GM19023 (cell line): ENCODE data around the gene PCDHB5.
"Not testable (repeated sequence)": the region's sequence is repeated elsewhere in the genome, so short reads cannot be mapped to it uniquely, and the experiment has no call there.

ENCODE experiments used
- ATAC-seq: cut with Tn5 transposase; IDR thresholded peaks from one replicate; pipeline ENCODE4 v1.9.1; 2021; ENCODE audit warnings: mild to moderate bottlenecking, moderate library complexity; ENCODE audit not compliant: unreplicated experiment

The PCDHB5 gene

GRCh38 chr5:141135030-141135717, at the start of gene PCDHB5:
Gene PCDHB5 (plus strand): TSS chr5:141135206. CDS start chr5:141135435, 229 bp downstream.
- ATAC-seq = no peak

GRCh38 chr5:141094481-141095262, 40.3 kb upstream of the PCDHB5 start, which contains the start of gene PCDHB2:
Gene PCDHB2 (plus strand): TSS chr5:141094615. CDS start chr5:141094791, 176 bp downstream.
- no peak for ATAC-seq

- no peak for ATAC-seq
These were observed 39.8 kb upstream of the PCDHB5 start for GRCh38 chr5:141095263-141095641.

GRCh38 chr5:141096181-141096580, 38.8 kb upstream of the PCDHB5 start:
- ATAC-seq = not testable (repeated sequence)

- not testable (repeated sequence) for ATAC-seq
These were observed 38.4 kb upstream of the PCDHB5 start for GRCh38 chr5:141096586-141096985.

GRCh38 chr5:141100243-141100805, 34.7 kb upstream of the PCDHB5 start, which contains the start of gene PCDHB3:
Gene PCDHB3 (plus strand): TSS chr5:141100473. CDS start chr5:141100650, 177 bp downstream.
- no peak for ATAC-seq

GRCh38 chr5:141101059-141101458, 33.9 kb upstream of the PCDHB5 start:
- ATAC-seq = no peak

GRCh38 chr5:141102070-141102469, 32.9 kb upstream of the PCDHB5 start:
- ATAC-seq = not testable (repeated sequence)

- not testable (repeated sequence) for ATAC-seq
These were observed 32.5 kb upstream of the PCDHB5 start for GRCh38 chr5:141102471-141102870.

GRCh38 chr5:141105350-141105749, 29.7 kb upstream of the PCDHB5 start:
- no peak for ATAC-seq

- ATAC-seq = no peak
These were observed 15.8 kb upstream of the PCDHB5 start for GRCh38 chr5:141119250-141119649.

GRCh38 chr5:141121563-141121962, 13.4 kb upstream of the PCDHB5 start, which contains the start of gene PCDHB4:
Gene PCDHB4 (plus strand): TSS chr5:141121818. CDS start chr5:141121999, 181 bp downstream.
- ATAC-seq = no peak

GRCh38 chr5:141121985-141122384, 13.0 kb upstream of the PCDHB5 start:
- ATAC-seq = no peak

- ATAC-seq = not testable (repeated sequence)
These were observed 11.4 kb upstream of the PCDHB5 start for GRCh38 chr5:141123396-141124135.

- ATAC-seq = no peak
These were observed 7.7 kb upstream of the PCDHB5 start for GRCh38 chr5:141127305-141127704.

GRCh38 chr5:141135718-141136266, 786 bp downstream of the PCDHB5 start:
- ATAC-seq = no peak

- not testable (repeated sequence) for ATAC-seq
These were observed 2.3 kb downstream of the PCDHB5 start for GRCh38 chr5:141137346-141137745.

GRCh38 chr5:141149812-141150211, 14.8 kb downstream of the PCDHB5 start, which contains the start of gene PCDHB6:
Gene PCDHB6 (plus strand): TSS chr5:141150057. CDS start chr5:141150258, 201 bp downstream.
- ATAC-seq = no peak

GRCh38 chr5:141150224-141150992, 15.4 kb downstream of the PCDHB5 start:
- no peak for ATAC-seq

GRCh38 chr5:141150993-141151325, 16.0 kb downstream of the PCDHB5 start:
- no peak for ATAC-seq
